GM12875 (cell line): ENCODE data around the gene PTDSS2.
"Not testable (repeated sequence)": the region's sequence is repeated elsewhere in the genome, so short reads cannot be mapped to it uniquely, and the experiment has no call there.

Experiments
- H3K4me3 ChIP-seq: one replicate; pipeline ENCODE4 v1.5.1; 2011; ENCODE audit warnings: low read depth, low read length, control low read depth
- CTCF ChIP-seq: IDR thresholded peaks from 2 replicates; pipeline ENCODE4 v1.5.1; 2011; ENCODE audit warnings: low read depth, mild to moderate bottlenecking, control low read depth, inconsistent platforms, low read length, moderate library complexity, borderline replicate concordance; ENCODE audit not compliant: insufficient read depth

PTDSS2 gene

GRCh38 chr11:420054-420910, 29.8 kb upstream of the PTDSS2 start:
- no peak for TF ChIP-seq CTCF

GRCh38 chr11:420911-421321, 29.2 kb upstream of the PTDSS2 start:
- no peak for TF ChIP-seq CTCF
- no peak overlapping the region for H3K4me3 ChIP-seq

More at GRCh38 chr11:420054-420910, 29.8 kb upstream of the PTDSS2 start:
- H3K4me3 ChIP-seq, result no peak overlapping the region

- TF ChIP-seq CTCF, result no peak
- H3K4me3 ChIP-seq, result no peak overlapping the region
Observed at GRCh38 chr11:422249-422656, 27.8 kb upstream of the PTDSS2 start.

- no peak for TF ChIP-seq CTCF
- H3K4me3 ChIP-seq, result no peak overlapping the region
Observed at GRCh38 chr11:424232-424631, 25.8 kb upstream of the PTDSS2 start.

GRCh38 chr11:424766-425165, 25.3 kb upstream of the PTDSS2 start:
- not testable (repeated sequence) for H3K4me3 ChIP-seq

GRCh38 chr11:425301-425700, 24.8 kb upstream of the PTDSS2 start:
- no peak for TF ChIP-seq CTCF
- no peak overlapping the region for H3K4me3 ChIP-seq

- TF ChIP-seq CTCF, result no peak
- no peak overlapping the region for H3K4me3 ChIP-seq
Observed at GRCh38 chr11:426851-427250, 23.2 kb upstream of the PTDSS2 start.
